ENCODE results near the gene CDH23.

The CDH23 gene

DNA sequence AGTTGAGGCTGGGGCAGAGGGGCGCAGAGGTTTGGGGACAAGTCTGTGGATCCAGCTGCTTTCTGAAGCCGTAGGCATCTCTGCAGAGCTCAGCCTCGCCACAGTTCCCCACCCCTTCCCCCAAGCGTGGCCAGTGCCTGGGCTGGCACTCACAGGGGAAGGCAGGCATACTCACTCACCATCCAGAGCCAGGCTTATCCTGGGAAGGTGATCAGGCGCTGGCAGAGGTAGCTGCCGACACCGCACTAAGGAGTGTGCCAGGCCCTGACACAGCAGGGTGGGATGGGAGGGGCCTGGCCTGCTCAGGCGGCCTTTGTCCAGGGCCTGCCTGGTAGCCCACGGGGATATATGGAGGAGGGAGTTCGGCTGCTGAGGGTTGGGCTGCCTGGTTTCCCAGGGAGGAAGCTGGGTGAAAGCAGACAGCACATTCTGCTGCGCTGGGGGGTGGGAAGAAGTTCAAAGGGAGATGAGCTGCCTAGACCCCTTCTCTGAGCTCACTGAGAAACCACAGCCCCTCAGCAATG, 360.7 kb downstream of the CDH23 start:
- DNase-seq (ENCODE audit: low read depth) = no peak

DNA sequence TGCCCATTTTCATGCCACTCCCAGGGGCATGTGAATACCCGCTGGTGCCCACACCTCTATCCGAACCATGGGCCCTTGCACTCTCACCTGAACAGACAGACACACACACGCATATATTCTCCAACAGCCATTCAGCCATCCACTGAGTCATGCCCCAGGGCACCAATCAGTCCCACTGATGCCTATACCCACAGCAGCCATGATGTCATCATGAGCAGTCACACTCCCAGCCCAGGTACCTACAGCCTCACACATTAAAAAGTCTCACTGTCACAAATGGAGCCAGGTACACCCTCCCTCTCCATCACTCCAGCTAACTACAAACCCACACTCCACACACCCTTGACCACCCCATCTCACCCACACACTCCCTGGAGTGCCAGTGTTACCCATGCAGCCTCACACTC, 364.4 kb downstream of the CDH23 start:
- peak; percentile 37 for DNase-seq (ENCODE audit: low read depth)

DNA sequence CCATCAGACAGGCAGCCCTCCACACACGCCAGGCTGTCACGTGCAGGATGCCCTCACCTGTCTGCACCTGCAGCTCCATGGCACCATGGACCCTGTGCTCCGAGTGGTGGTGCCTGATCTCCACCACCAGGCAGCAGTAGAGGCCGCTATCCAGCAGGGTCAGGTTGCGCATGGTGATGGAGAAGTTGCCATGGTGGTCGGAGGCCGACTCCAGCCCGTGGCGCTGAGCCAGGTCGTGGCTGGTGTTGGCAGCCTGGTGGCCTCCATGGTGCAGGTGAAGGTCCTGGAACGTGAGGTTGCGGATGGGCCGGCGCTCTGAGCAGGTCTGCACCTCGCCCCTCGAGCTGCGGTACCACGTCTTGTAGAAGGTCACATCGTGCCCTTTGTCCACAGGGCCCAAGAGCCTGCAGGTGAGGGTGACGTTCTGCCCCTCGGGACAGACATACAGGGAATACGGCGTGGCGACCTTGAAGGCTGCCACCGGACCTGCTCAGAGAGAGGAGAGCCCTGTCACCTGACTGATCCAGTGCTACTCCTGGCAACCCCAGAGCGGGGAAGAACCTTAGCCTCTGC, 364.9 kb downstream of the CDH23 start:
- no peak for DNase-seq (ENCODE audit: low read depth)

DNA sequence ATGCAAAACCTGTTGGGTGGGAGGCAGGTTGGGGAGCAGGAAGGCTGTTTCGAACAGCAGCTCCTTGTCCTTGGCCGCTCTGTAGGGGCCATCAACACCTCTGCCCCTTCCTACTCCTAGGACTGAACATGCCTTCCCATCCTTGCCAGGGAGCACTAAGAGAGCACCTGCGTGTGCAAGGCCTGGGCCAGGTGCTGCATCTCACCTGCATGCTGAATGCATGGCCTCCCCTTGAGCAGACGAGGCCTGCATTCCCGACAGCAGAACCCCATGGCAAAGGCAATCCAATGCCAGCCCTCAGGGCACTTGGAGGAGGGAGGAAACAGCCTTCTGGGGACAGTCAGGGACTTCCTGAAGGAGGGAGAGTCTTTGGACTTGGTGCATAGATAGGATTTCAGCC, 365.6 kb downstream of the CDH23 start:
- DNase-seq (ENCODE audit: low read depth) = no peak

DNA sequence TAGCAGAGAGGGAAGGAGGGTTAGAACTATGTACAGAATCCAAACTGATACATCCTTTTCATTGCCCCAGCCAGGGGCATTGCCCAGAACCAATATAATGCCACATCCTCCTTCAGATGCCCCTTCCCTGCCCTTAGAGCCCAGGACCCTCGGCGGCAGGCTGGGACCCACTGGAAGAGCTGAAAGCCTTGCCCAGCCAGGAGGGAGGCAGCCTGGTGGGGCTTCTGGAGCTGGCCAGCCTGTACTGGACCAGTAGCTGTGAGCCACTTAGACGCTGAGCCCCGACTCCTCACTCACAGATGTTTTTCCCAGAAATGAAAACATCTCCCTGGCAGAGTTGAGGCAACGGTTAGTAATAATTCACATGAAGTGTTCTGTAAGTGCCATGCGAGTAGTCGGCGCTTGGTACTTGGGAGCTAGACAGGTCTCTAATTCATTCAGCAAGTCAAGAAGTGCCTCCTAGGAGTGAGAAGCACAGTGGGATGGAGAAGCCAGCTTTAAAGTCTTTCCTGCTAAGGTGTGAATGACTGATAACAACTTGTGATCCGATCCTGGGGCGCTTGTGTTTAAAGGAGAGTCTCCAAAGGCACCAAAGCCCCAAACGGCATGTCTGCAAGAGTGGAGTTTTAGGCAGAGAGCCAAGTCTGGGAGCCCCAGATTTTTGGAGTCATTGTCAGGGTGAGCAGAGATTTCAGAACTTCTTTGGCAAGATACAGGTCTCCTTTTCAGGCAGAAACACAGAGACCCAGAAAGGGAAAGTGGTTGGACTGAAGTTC, 366.8 kb downstream of the CDH23 start:
- no peak for DNase-seq (ENCODE audit: low read depth)

DNA sequence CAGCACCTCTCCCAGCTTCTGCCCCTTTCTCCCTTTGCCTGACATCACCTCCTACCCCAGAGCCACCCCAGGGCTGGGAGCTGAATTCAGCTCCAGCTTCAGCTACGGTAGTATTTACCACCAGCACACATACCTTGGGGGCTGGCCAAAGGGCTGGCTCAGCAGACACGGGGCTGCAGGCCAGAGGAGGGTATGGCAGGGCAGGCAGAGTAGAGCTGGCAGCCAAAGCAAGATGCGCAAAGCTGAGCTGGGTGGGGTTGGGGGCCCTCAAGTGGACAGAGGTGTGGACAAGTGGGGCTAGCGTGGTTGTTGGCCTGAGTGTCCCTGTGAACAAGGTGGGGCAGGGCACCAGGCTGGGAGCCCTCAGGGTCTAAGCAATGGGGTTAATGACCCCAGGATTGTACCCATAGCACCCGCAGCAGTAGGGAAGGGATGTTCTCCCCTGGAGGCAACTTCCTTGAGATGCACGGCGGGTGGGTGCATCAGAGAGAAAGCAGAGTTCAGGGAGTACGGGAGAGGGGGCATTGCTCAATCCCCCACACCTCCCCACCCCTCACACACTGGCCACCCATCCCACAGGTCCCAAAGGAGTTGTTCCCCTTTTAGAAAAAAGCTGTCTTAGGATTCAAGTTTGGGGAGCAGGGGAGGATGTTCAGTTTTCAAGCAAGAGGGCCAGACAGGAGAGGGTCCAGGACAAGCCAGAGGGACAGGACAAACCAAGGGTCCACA, 368.6 kb downstream of the CDH23 start:
- no peak for DNase-seq (ENCODE audit: low read depth)

DNA sequence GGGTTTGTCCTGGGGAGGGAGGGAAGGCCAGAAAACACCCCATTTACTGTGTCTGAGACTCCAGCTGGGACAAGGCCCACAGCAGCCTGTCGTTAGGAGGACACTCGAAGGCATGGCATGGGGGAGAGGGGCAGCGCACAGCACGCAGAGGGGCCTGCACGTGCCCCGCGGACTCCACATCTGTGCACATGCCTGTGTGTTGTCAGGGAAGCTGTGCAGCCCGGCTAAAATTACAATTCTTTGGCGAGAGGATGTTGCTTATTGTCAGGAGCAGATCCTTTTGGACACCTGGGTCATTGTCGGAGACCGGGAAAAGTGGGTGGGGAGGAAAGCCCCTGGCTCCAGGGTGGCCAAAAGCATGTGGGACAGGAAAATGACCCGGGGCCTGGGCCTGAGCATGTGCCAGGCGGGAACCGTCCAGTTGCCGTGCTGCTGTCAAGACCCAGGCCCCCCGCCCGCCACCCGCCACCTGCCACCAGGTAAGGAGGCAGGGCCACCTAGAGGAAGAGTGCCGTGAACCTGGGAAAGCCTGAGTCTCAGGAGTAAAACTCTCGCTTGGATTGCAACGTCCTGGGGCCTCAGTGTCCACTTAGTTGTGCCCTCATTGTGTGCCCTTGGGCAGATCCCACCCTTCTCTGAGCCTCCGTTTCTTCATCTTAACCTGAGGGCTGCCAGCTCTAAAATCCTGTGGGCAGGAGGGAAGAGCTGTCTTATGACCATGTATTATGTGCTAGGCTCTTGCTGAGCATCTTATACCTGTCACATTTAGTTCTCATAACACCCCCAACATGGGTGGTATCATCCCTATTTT, 369.4 kb downstream of the CDH23 start:
- DNase-seq (ENCODE audit: low read depth) = no peak

DNA sequence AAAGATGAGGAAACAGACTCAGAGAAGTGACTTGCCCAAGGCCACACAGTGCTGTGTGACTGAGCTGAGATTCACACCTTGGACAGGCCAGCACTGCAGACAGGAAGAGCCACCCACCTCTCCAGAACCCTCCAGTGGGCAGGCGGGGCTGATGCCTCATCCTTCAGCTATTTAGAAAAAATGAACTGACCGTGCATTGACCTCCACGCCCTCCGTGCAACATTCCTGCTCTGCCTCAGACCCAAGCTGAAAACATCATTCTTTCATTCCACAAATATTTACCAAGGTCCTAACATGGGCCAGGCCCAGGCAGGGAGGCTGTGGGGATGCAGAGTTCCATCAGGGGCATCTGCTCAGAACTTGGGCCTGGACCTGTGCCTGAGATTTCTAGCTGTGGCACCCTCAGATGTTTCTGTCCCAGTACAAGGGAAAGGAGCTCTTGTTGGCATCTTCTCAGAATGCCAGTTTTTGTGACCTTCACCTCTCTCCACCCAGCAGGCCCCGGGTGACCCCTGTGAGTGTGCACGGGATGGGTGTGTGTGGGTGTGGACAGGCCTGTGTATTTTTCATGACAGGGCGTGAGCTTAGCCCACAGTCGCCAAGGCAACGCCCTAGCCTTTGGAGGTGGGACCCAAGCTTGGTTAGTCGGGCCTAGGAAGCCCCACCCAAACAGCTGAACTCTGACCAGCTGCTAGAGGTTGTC, 370.1 kb downstream of the CDH23 start:
- DNase-seq (ENCODE audit: low read depth) = no peak

DNA sequence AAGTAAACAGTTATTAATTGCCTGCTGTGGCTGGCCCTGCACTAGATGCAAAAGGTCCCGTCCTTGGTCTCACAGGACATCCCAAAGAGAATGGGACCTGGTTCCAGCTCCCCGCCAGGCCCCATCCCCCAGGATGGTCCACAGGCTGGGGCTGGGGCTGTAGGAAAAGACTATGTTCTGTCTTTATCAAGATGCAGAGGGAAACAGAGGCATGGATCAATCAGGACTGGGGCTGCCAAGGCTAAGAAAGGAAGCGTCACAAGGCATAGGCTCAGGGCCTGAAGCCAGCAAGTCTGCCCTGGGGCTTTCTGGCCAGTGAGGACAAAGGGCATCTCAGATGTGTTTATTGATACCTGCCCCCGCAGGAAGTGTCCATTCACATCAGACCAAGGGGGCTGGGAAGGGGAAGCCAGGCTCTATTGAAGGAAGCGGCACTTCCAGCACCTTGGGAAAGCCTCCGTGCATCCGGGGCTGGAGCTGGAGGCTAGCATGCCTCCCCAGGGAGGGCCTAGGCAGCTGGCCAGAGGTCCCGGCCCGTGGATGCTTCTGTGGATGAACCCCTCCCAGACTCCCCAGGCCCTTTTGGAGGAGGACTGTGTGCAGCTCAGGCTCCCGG, 370.8 kb downstream of the CDH23 start:
- no peak for DNase-seq (ENCODE audit: low read depth)

DNA sequence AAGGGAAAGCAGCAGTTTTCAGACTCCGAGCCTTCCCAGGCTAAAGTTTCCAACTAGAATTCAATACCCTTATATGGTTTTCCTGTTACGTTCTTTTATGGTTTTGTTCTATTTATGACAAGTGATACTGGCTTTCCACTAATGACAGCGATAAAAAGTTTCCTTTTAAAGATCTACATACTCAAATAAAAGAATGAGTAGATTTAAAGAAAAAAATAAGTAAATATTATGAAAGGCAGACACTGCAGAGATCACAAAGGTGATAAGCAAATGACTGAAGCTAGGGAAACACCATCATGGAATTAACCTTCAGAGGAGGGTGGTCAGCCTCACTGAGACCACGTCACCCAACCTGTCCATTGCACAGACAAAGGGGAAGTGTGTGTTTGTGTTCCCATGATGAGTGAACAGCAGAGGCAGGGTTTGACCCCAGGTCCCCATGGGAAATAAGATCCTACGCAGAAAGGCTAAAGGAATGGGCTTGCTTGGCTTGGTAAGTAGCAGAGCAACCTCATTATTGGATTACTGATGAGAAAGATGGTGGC, 372.6 kb downstream of the CDH23 start:
- no peak for DNase-seq (ENCODE audit: low read depth)

DNA sequence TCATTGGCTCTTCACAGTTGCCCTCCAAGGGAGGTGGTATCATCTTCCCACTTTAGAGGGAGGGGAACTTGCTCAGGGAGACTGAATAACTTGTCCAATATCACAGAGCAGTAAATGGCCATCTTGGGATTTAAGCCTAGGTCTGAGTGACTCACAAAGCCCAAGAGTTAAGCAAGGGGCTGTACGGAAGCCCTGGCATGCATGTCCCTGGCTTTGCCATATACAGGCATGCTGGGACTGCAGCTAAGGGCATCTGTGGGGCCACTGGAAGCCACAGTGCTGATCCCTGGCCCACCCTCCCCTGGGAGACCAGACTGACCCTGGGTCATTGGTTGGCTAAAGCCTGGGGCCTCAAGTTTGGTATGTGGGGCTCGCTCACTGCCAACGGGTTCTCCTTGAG, 373.5 kb downstream of the CDH23 start:
- no peak for DNase-seq (ENCODE audit: low read depth)

DNA sequence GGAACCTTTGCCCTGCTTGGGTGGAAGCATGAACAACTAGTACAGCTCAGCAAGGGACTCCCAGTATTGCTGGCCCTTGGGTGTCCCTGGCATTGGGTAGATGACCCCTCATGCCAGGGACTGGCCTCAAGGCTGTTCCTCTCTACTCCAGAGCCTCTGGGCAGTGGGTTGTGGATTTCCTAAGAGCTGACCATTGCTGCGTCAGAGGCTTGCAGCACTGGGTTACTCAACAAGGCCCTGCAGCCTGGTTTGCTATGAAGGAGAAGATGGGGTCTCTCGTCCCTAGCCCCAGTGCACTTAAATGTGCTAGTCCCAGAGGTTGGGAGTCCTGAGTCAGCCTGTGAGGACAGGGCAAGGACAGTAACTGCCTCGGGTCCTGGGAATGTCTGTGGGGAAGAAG, 374.1 kb downstream of the CDH23 start:
- no peak for DNase-seq (ENCODE audit: low read depth)

DNA sequence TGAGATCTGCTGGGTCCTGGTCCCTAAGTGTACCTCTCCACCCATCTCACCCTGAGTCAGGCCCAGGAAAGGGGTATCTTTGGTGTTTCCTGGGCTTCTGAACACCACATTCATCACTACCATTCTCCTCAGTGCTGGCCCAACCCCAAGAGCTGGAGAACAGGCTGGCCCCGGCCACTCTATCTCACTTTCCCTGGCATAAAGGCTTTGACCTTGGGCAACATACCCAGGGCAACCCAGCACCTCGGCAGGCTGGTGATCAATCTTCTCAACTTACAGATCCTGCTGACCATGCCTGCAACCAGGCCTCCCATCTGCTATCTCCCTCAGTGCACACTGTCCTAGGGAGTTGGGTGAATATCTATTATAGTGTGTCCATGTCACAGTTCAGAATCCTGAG, 374.5 kb downstream of the CDH23 start:
- DNase-seq (ENCODE audit: low read depth) = no peak

DNA sequence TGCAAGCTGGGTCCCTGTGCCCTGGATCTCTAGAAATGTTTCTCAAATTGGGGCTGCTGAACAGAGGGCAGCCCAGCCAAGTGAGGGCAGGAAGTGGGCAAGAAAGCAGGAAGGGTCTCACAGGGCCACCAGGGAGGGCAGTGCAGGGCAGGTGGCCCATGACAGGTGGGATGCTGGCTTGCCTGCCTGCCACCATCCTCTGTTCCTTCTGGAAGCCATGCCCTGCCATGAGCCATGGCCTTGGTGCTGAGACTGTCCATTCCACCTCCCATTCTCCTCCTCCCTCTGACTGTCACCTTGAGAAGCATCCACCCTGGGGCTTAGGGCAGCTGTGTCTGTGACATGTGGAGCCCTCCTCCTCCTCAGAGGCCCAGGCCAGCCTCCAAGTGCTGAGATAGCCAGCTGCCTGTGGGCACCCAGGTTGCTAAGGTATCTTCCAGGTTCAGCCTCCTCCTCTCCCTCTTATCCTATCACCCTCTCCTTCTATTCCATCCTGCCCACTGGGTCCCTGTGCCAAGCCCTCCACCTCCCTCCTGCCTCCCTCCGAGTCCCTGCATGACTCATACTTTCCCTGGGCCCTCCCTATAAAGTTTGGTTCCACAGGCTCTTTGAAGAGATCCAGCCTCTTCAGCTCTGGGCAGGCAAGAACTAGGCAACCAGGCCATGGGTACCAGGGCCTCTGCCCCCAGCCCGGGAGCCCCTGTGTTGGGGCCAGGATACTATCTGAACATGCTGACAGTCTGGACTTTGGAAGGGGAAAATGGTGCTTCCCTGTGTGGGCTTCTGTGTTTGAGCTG, 375.3 kb downstream of the CDH23 start:
- no peak for DNase-seq (ENCODE audit: low read depth)

DNA sequence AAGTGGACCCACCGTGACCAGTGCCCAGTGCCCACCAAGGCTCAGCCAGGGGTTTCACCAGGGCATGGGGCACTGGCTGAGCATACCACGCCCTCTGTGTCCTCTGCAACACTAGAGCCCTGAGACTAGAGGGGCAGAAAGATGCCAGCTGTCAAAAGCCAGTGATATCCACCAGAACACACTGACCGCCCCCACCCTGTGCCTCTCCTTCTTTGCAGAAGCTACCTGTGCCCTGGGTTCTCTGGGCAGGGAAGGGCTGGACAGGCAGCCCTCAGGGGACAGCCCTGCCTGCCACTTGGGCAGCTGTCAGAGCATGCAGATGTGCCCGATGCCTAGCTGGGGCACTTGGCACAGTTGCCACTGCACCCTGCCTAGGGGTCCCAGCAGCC, 376.1 kb downstream of the CDH23 start:
- DNase-seq (ENCODE audit: low read depth) = no peak

DNA sequence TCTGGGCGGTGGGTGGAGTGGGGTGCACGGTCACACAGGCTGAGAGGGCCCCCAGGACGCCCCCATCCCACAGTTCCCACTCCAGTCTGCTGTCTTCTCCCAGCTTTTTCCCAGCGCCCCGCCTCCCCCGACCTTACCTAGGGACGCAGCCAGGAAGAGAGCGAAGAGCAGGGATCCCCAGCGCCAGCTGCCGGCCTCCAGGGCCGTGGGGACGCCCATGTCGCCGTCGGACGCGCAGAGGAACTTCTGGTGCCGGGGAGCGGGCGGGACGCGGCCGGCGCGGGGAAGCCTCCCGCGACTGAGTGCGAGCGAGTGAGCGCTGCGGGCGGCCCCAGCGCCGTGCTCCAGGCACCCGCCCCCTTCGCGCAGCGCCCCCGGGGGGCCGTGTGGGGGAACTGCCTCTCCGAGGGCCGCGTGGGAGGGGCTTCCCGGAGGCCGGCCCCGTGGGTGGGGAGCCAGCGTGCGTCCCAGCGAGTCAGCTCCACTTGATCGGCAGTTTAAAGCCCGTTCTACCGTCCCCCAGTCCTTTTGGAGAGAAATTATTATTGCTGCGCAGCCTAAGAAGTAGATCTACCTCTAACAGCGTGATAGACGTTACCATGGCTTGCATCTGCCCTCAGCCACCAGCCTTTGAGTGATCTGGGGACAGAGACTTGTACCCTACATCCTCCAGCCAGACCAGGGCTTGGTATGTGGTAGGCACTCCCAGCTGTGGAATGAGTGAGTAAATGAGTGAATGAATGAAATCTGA, 376.7 kb downstream of the CDH23 start, which contains the start of gene VSIR:
Gene VSIR (minus strand): TSS at position 300 of the 751 bp plus-strand sequence. CDS start 81 bp downstream, at position 219.
- DNase-seq (ENCODE audit: low read depth) = peak; percentile 94

DNA sequence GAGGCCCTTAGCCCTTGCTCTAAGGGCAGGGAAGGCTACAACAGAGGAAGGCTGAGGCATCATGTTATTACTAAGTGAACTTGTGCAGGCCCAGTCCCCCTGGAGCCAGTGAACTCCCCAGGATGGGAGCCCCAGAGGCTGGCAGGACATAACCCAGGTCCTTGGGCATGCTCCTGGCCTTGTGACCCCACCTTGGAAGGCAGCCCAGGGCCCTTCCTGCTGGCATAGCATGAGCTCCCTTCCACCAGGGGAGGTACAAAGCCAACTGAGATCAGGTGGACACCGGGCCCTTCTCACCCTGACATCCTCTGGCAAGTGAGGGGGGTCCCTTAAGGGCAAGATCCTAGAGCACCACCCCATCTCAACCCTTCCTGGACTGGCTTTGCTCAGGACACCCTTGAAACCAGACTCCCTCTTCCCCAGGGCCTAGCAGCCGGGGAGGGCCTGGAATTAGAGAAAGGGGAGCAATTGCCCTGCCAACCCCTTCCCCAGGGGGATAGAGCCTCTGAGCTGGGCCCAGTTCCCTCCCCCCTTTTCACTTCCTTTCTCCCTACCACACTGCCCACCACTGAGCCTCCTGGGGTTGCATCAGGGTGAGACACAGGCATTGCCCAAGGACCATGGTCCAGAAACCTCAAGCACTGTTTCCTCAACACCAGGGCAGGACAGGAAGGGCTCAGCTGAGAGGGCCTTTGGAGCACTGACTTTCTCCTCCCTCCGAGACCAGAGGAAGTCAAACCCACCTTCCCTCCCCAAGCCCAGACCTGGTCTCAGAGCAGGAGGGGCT, 378.4 kb downstream of the CDH23 start:
- DNase-seq (ENCODE audit: low read depth) = no peak

DNA sequence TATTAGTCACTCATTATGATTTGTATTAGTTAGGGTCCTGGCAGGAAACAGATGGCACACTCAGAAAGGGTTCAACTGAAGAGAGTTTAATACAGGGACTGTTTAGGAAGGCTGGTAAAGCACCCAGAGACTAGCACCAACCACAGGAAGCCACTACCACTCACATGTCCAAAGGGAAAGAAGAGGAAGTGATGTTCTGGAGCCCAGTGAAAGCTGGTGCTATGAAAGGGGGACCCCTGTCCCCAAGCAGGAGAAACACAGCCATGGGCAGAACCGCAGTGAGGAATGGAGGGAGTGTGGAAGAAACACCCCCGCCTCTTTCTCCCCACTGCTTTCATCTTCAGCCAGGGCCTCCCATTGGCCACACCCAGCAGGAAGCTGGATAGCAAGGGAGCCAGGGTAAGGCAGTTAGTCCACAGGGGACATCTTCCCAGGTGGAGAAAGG, 379.8 kb downstream of the CDH23 start:
- no peak for DNase-seq (ENCODE audit: low read depth)

All from activated T-helper 9 cell treated with anti-CD3 and anti-CD28 coated beads, Interleukin-2, amount 50 U/mL, for 16 hours (primary cell).